HEK293T (cell line): ENCODE data around the gene FNDC4.

Experiments
- CTCF ChIA-PET: fragments of 350-600 bp; formaldehyde crosslinking; extraction: SDS; loops from one replicate; lab custom pipeline; 2021; ENCODE audit warnings: antibody characterized with exemption, inconsistent platforms; lab: Yijun Ruan, JAX
- POLR2A ChIA-PET: fragments of 350-600 bp; formaldehyde crosslinking; extraction: SDS; loops from one replicate; lab custom pipeline; 2020; ENCODE audit warnings: antibody characterized with exemption, inconsistent platforms; lab: Yijun Ruan, JAX
- DNase-seq: peaks from one replicate; pipeline ENCODE4 v3.0.0; 2012; ENCODE audit warnings: mixed read lengths; ENCODE audit errors: extremely low spot score
- ARNT ChIP-seq: fragments of 450-650 bp; IDR thresholded peaks from 2 replicates; pipeline ENCODE4 v1.6.1; 2017; ENCODE audit warnings: mild to moderate bottlenecking
- BHLHE40 ChIP-seq: fragments of 450-650 bp; IDR thresholded peaks from 2 replicates; pipeline ENCODE4 v1.6.1; 2016; ENCODE audit warnings: mild to moderate bottlenecking, moderate library complexity, borderline replicate concordance
- CTBP1 ChIP-seq: fragments of 450-650 bp; IDR thresholded peaks from 2 replicates; pipeline ENCODE4 v1.6.1; 2016; ENCODE audit warnings: borderline replicate concordance
- ELF4 ChIP-seq: fragments of 450-650 bp; IDR thresholded peaks from 2 replicates; pipeline ENCODE4 v1.6.1; 2017; ENCODE audit warnings: antibody characterized with exemption
- FOXA1 ChIP-seq: fragments of 450-650 bp; IDR thresholded peaks from 2 replicates; pipeline ENCODE4 v1.6.1; 2016; ENCODE audit warnings: mild to moderate bottlenecking
- FOXK2 ChIP-seq: fragments of 450-650 bp; IDR thresholded peaks from 2 replicates; pipeline ENCODE4 v1.6.1; 2016; ENCODE audit warnings: mild to moderate bottlenecking
- FOXM1 ChIP-seq: fragments of 450-650 bp; IDR thresholded peaks from 2 replicates; pipeline ENCODE4 v1.6.1; 2017; ENCODE audit warnings: mild to moderate bottlenecking, borderline replicate concordance
- HDGF ChIP-seq: fragments of 450-650 bp; IDR thresholded peaks from 2 replicates; pipeline ENCODE4 v1.6.1; 2017; ENCODE audit warnings: antibody characterized with exemption, borderline replicate concordance
- L3MBTL2 ChIP-seq: fragments of 450-650 bp; conservative IDR thresholded peaks from 2 replicates; pipeline ENCODE4 v1.6.1; 2016; ENCODE audit warnings: mild to moderate bottlenecking
- LEF1 ChIP-seq: fragments of 450-650 bp; IDR thresholded peaks from 2 replicates; pipeline ENCODE4 v1.6.1; 2017; ENCODE audit warnings: mild to moderate bottlenecking, borderline replicate concordance
- NFRKB ChIP-seq: fragments of 450-650 bp; IDR thresholded peaks from 2 replicates; pipeline ENCODE4 v1.6.1; 2016; ENCODE audit warnings: mild to moderate bottlenecking, moderate library complexity
- SP1 ChIP-seq: fragments of 450-650 bp; IDR thresholded peaks from 2 replicates; pipeline ENCODE4 v1.6.1; 2017
- SUZ12 ChIP-seq: fragments of 450-650 bp; IDR thresholded peaks from 2 replicates; pipeline ENCODE4 v1.6.1; 2016; ENCODE audit warnings: mild to moderate bottlenecking
- TARDBP ChIP-seq: fragments of 450-650 bp; IDR thresholded peaks from 2 replicates; pipeline ENCODE4 v1.6.1; 2016
- ZNF384 ChIP-seq: fragments of 450-650 bp; IDR thresholded peaks from 2 replicates; pipeline ENCODE4 v1.6.1; 2016
- TF ChIP-seq, protein P1 (sequence below): fragments of 450-650 bp; IDR thresholded peaks from 2 replicates; pipeline ENCODE4 v1.6.1; 2016

FNDC4 gene

GRCh38 chr2:27506587-27506986 is 11.6 kb upstream of the FNDC4 start:
- TF ChIP-seq L3MBTL2 (no peak), HDGF (no peak), CTBP1 (no peak), FOXA1 (no peak), TARDBP (no peak), ELF4 (no peak), SUZ12 (no peak), ARNT (no peak), FOXM1 (no peak), SP1 (no peak), BHLHE40 (no peak), LEF1 (no peak), FOXK2 (no peak), ZNF384 (no peak), NFRKB (no peak)
- TF ChIP-seq, protein P1, sequence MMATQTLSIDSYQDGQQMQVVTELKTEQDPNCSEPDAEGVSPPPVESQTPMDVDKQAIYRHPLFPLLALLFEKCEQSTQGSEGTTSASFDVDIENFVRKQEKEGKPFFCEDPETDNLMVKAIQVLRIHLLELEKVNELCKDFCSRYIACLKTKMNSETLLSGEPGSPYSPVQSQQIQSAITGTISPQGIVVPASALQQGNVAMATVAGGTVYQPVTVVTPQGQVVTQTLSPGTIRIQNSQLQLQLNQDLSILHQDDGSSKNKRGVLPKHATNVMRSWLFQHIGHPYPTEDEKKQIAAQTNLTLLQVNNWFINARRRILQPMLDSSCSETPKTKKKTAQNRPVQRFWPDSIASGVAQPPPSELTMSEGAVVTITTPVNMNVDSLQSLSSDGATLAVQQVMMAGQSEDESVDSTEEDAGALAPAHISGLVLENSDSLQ = no peak
- CTCF ChIA-PET = no interaction called here
- no peak for DNase-seq
- POLR2A ChIA-PET = interaction anchor here (0.6 kb wide), 1 partner anchor 150 kb away, joined by 4 read pairs; no protein-coding TSS in a partner anchor

DNA sequence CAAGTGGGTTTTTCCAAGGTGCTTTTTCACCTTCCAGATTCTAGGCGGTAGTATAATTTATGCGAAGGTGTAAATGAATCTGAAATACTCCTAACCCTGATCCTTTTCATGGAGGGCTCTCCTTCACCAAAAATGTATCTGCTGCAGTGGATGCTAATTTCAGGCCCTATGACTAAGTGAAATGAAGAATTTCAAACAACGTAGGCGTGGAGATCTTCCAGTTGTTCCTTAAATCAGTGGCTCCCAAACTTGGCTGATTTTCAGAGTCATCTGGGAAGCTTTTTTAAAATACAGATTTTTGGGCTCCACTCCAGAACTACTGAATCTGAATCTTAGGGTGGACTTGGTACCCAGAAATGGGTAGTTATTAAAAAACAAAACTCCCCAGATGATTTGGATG is 7.1 kb upstream of the FNDC4 start:
- TF ChIP-seq BHLHE40 (no peak), FOXM1 (no peak), ZNF384 (no peak), SP1 (no peak), NFRKB (no peak), L3MBTL2 (no peak), SUZ12 (no peak), ARNT (no peak), LEF1 (no peak), HDGF (no peak), ELF4 (no peak), FOXK2 (no peak), FOXA1 (no peak)
- TF ChIP-seq, protein P1 = no peak
- CTCF ChIA-PET = interaction anchor here (1.0 kb wide), 1 partner anchor 31 kb away, joined by 3 read pairs; no protein-coding TSS in a partner anchor

DNA sequence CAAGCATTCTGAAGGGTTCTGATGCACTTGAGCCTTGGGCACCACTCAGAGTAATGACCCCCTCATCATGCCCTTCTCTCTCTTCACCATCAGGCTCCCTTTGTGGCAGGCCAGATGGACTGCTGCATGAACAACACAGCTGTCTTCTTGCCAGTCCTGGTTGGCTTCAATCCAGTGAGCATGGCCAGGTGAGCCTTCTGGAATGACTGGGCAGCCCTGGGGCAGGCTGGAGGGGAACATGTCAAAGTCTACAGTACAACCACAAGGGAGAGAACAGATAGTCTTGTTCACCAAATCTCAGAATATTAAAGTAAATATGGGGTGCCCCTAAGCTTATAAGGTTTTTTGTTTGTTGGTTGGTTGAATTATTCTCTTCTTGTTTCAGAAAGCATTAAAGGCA is 6.0 kb upstream of the FNDC4 start:
- ChIA-PET CTCF (interaction anchor here (1.0 kb wide), 1 partner anchor 30 kb away, joined by 3 read pairs; no protein-coding TSS in a partner anchor), POLR2A (no interaction called here)
- no peak for DNase-seq
- TF ChIP-seq HDGF (no peak), BHLHE40 (no peak), L3MBTL2 (no peak), FOXK2 (no peak), CTBP1 (no peak), ARNT (no peak), ZNF384 (no peak), FOXA1 (no peak), SUZ12 (no peak), SP1 (no peak), LEF1 (no peak), TARDBP (no peak), NFRKB (no peak), ELF4 (no peak), FOXM1 (no peak)
- TF ChIP-seq, protein P1 = no peak

More for the DNA sequence above, 7.1 kb upstream of the FNDC4 start:
- POLR2A ChIA-PET = no interaction called here
- no peak for DNase-seq

GRCh38 chr2:27498975-27499374 is 4.0 kb upstream of the FNDC4 start:
- DNase-seq = no peak
- no peak for TF ChIP-seq BHLHE40
- no peak for TF ChIP-seq ARNT
- no peak for TF ChIP-seq SUZ12
- TF ChIP-seq L3MBTL2 = no peak
- no peak for TF ChIP-seq TARDBP
- no peak for TF ChIP-seq NFRKB
- no peak for TF ChIP-seq ZNF384
- no peak for TF ChIP-seq SP1
- TF ChIP-seq FOXA1 = no peak
- no peak for TF ChIP-seq LEF1
- ChIA-PET CTCF (no interaction called here), POLR2A (no interaction called here)

DNA sequence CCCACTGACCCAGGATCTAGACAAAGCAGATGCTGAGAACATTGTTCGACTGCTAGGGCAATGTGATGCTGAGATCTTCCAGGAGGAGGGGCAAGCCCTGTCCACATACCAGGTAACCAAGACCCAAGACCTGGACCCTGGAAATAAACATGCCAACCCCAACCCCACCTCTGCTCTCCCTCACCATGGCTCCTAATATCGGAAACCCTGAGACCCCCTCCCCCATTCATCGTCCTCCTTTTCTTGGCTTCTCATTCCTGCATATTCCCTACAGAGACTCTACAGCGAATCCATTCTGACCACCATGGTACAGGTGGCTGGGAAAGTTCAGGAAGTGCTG is 2.3 kb upstream of the FNDC4 start:
- CTCF ChIA-PET = no interaction called here
- DNase-seq = no peak
- POLR2A ChIA-PET = no interaction called here
- TF ChIP-seq SP1 = no peak
- TF ChIP-seq, protein P1 = no peak
- no peak for TF ChIP-seq TARDBP
- no peak for TF ChIP-seq ZNF384
- no peak for TF ChIP-seq BHLHE40
- no peak for TF ChIP-seq ELF4
- no peak for TF ChIP-seq SUZ12
- no peak for TF ChIP-seq CTBP1
- no peak for TF ChIP-seq HDGF
- no peak for TF ChIP-seq NFRKB
- no peak for TF ChIP-seq FOXK2
- no peak for TF ChIP-seq FOXM1
- no peak for TF ChIP-seq ARNT
- TF ChIP-seq FOXA1 = no peak
- TF ChIP-seq L3MBTL2 = no peak
- no peak for TF ChIP-seq LEF1
